Measurements from ENCODE around the gene HTRA1. TPM values are rescaled to one million over a fixed set of nuclear protein-coding genes. Genes with fewer than 3 reads are reported as not detected.
A peak's percentile ranks its signal among the peaks of the same experiment; 100 is the strongest.

The HTRA1 gene
- total and polyA plus RNA-seq, 2 of the 4 experiments (the other 2 are of a cell fraction): 28.5 to 108 TPM

DNA sequence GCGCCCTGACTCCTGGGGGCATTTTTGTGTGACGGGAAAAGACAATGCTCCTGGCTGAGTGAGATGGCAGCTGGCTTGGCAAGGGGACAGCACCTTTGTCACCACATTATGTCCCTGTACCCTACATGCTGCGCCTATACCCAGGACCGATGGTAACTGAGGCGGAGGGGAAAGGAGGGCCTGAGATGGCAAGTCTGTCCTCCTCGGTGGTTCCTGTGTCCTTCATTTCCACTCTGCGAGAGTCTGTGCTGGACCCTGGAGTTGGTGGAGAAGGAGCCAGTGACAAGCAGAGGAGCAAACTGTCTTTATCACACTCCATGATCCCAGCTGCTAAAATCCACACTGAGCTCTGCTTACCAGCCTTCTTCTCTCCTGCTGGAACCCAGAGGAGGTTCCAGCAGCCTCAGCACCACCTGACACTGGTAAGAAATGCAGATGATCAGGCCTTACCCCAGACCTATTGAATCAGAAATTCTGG is 6.7 kb upstream of the HTRA1 start, which contains the start of gene ARMS2:
TSS of gene ARMS2 (plus strand) at position 51 of the 478 bp plus-strand sequence. CDS start at position 126, 75 bp downstream.
- Histone ChIP-seq H2AK9ac (replicated peaks; ENCODE audit: low read depth, low read length, poor library complexity) (no peak within 1 kb of the TSS), H3K27ac (ENCODE audit: insufficient read depth, low read length) (no peak within 1 kb of the TSS), H3K79me1 (ENCODE audit: low read depth in 1 of 2, low read length in 2 of 2) (no peaks in the 10 kb centered on the region), H3K4me3 (ENCODE audit: insufficient read depth, low read depth, low read length) (no peak within 1 kb of the TSS), H3K9me1 (ENCODE audit: insufficient read depth, low read length) (peaks cover 4% of the 10 kb centered on the region; the same call in 1 of the 2 replicates), H2BK20ac (ENCODE audit: low read depth, low read length) (peak within 1 kb of the TSS; percentile 73), H4K91ac (ENCODE audit: insufficient read depth, low read depth, low read length) (peak within 1 kb of the TSS; percentile 88), H3K9ac (ENCODE audit: low read depth, low read length) (no peak within 1 kb of the TSS), H2AFZ (replicated peaks; ENCODE audit: low read length, poor library complexity) (peak within 1 kb of the TSS; percentile 7), H4K5ac (ENCODE audit: low read depth, low read length) (peak within 1 kb of the TSS; percentile 44), H3K36me3 (ENCODE audit: control insufficient read depth, insufficient read depth, low read length) (no peaks in the 10 kb centered on the region), H3K4ac (ENCODE audit: low read depth, low read length) (peak within 1 kb of the TSS; percentile 75), H2AK5ac (ENCODE audit: low read depth, low read length) (peak within 1 kb of the TSS; percentile 82), H3K4me1 (ENCODE audit: control insufficient read depth, insufficient read depth, low read length) (peaks cover 5% of the 10 kb centered on the region), H4K8ac (ENCODE audit: low read depth in 2 of 2, low read length in 2 of 2) (peak within 1 kb of the TSS; percentile 23 to 40; a peak in 2 of 4 replicates), H2BK120ac (ENCODE audit: low read depth, low read length) (peak within 1 kb of the TSS; percentile 75), H3K14ac (replicated peaks; ENCODE audit: low read depth, low read length) (0 out of 2 replicates have a peak within 1 kb of the TSS, but pooled peaks have one; percentile 35), H3K23ac (ENCODE audit: low read depth, low read length) (no peak within 1 kb of the TSS), H2BK15ac (ENCODE audit: low read depth, low read length) (no peak within 1 kb of the TSS), H3K18ac (ENCODE audit: low read depth, low read length) (peak within 1 kb of the TSS; percentile 63), H3K4me2 (ENCODE audit: low read depth, low read length) (no peak within 1 kb of the TSS), H3K9me3 (ENCODE audit: control insufficient read depth, insufficient read depth, low read length) (no peaks in the 10 kb centered on the region), H2BK5ac (ENCODE audit: low read depth, low read length, poor library complexity, severe bottlenecking) (no peak within 1 kb of the TSS), H3K56ac (ENCODE audit: extremely low read depth, insufficient read depth, low read length) (peak within 1 kb of the TSS; percentile 22; the same call in 1 of the 2 replicates), H4K20me1 (ENCODE audit: insufficient read depth, low read length) (no peaks in the 10 kb centered on the region), H3K27me3 (ENCODE audit: control insufficient read depth, insufficient read depth, low read length) (peaks cover 2% of the 10 kb centered on the region)
- no CpG with 5 or more reads among the region's 7 CpGs for WGBS, 2 experiments (ENCODE audit: extremely low coverage in 2 of 2, insufficient read length in 1 of 2)
- TF ChIP-seq, protein P1, sequence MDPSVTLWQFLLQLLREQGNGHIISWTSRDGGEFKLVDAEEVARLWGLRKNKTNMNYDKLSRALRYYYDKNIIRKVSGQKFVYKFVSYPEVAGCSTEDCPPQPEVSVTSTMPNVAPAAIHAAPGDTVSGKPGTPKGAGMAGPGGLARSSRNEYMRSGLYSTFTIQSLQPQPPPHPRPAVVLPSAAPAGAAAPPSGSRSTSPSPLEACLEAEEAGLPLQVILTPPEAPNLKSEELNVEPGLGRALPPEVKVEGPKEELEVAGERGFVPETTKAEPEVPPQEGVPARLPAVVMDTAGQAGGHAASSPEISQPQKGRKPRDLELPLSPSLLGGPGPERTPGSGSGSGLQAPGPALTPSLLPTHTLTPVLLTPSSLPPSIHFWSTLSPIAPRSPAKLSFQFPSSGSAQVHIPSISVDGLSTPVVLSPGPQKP (IDR thresholded peaks at IDR 0.05; ENCODE audit: borderline replicate concordance, low read depth, low read length): no peak
- TF ChIP-seq CEBPB (IDR thresholded peaks at IDR 0.05; ENCODE audit: low read depth, low read length): no peak
- TF ChIP-seq, protein P2, sequence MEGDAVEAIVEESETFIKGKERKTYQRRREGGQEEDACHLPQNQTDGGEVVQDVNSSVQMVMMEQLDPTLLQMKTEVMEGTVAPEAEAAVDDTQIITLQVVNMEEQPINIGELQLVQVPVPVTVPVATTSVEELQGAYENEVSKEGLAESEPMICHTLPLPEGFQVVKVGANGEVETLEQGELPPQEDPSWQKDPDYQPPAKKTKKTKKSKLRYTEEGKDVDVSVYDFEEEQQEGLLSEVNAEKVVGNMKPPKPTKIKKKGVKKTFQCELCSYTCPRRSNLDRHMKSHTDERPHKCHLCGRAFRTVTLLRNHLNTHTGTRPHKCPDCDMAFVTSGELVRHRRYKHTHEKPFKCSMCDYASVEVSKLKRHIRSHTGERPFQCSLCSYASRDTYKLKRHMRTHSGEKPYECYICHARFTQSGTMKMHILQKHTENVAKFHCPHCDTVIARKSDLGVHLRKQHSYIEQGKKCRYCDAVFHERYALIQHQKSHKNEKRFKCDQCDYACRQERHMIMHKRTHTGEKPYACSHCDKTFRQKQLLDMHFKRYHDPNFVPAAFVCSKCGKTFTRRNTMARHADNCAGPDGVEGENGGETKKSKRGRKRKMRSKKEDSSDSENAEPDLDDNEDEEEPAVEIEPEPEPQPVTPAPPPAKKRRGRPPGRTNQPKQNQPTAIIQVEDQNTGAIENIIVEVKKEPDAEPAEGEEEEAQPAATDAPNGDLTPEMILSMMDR (conservative IDR thresholded peaks at IDR 0.05; ENCODE audit: low read depth, low read length): no peak
- intact Hi-C loops (cut with micrococcal nuclease): no loop called here
- in situ Hi-C loops (cut with MboI; ENCODE audit: low sequenced_read_pairs): loop anchor here (10.0 kb wide), 1 partner anchor 110 kb away; the partner anchor contains the start of gene DMBT1
- dilution Hi-C loops (cut with HindIII; ENCODE audit: low sequenced_read_pairs, unreplicated experiment): no loop called here
- ATAC-seq (ENCODE audit: low read depth): no peak
- BruUV-seq (replicated peaks): no TSS peak
- POLR2A ChIA-PET (ENCODE audit: unreplicated experiment): no interaction called here
- CTCF ChIA-PET: interaction anchor here (3.1 kb wide), 1 partner anchor 111 kb away, joined by 14 read pairs; no protein-coding TSS in a partner anchor
- no peak for DNase-seq

All from IMR-90 (cell line).